ENCODE data around the gene SDCCAG8.
A peak's percentile ranks its signal among the peaks of the same experiment; 100 is the strongest.

The SDCCAG8 gene

DNA sequence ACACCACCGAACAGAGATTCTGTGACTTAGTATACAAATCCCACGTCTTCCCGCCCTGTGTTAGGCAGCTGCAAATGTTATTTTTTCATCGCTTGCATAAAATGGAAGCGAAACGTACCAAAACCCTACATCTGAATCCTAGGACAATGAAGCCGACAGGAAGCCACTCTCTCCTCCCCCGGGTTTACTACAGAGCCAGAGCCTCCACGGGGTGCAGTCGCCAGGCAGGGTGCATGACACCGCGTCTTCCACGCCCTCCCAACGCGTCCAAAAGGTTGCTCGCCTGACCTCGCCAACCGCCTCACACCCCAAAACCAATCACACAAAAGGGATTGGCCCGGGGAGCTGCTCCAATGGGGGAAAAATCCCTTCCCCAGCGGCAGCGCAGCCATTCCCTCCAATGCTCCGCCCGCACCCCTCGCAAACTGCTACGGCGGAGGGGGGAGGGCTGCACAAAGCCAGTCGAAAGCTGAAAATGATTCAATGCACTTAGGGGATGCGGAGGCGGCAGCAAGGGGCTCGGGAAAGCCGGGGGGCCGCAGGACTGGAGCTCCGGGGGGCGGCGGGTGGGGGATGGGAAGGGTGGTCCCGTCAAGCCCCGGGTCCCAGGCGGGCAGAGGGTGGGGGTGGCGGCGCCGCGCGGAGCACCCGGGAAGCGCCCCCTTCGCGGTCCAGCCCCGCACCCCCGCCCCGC is 1.5 kb upstream of the SDCCAG8 start:
- peak overlapping the region; percentile 96 for H3K27ac ChIP-seq (ENCODE audit: low read depth, low read length)
- peak overlapping the region; percentile 89 for H3K9ac ChIP-seq (ENCODE audit: low read depth, low read length)
- H3K27me3 ChIP-seq (ENCODE audit: control insufficient read depth, insufficient read depth, low read length) = no peaks in the 10 kb centered on the region
- peak overlapping the region; percentile 73 for H3K4me3 ChIP-seq (ENCODE audit: low read depth, low read length)
- H3K36me3 ChIP-seq (ENCODE audit: control insufficient read depth, insufficient read depth, low read length) = no peaks in the 10 kb centered on the region
- no peaks in the 10 kb centered on the region for H3K9me3 ChIP-seq (ENCODE audit: control insufficient read depth, insufficient read depth, low read length)
- H3K4me1 ChIP-seq (ENCODE audit: control insufficient read depth, insufficient read depth, low read length) = peaks cover 43% of the 10 kb centered on the region

DNA sequence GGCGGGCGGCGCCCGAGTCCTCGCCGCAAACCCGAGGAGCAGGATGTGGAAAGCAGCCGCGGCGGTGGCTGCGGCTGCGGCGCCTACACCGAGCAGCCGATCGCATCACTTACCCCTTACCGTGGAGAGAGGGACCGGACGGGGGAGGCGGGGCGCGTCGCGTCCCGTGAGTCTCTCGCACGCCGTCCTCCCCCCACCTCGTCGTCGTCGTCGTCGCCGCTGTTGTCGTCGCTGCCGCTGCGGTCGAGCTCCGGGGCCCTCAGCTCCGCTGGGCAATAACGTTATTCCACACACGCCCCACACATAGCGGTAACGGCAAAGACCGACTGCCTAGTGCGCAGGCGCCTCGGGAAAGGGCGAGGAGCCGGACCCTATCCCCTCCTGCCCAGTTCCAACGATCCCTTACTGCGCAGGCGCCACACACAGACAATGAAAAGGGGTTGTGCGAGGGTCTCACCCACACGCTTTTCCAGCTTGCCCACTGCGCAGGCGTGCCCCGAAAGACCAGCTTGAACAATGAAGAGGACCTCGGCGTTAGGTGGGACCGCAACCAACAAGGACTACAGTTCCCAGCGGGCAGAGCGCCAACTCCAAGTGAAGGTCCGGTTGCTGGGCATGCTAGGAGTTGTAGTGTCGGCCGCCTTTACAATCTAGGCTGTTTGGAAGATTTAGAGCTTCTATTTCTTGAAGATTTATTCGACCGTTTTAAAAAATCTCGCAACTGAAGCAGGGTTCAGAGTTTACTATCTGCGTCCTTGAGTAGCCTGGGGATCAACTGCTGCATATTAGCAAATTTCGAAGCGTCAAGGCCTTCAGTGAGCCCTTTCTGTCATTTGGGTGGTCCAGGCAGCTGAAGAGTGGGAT is 682 bp upstream of the SDCCAG8 start, which contains the start of gene CEP170:
Gene CEP170 (minus strand): TSS at position 355 of the 864 bp plus-strand sequence. CDS start 30,001 bp downstream, outside the sequence.
- H3K9ac ChIP-seq (ENCODE audit: low read depth, low read length) = peak within 1 kb of the TSS; percentile 89
- H3K4me3 ChIP-seq (ENCODE audit: low read depth, low read length) = peak within 1 kb of the TSS; percentile 73
- peaks cover 39% of the 10 kb centered on the region for H3K4me1 ChIP-seq (ENCODE audit: control insufficient read depth, insufficient read depth, low read length)
- no peaks in the 10 kb centered on the region for H3K9me3 ChIP-seq (ENCODE audit: control insufficient read depth, insufficient read depth, low read length)
- no peaks in the 10 kb centered on the region for H3K36me3 ChIP-seq (ENCODE audit: control insufficient read depth, insufficient read depth, low read length)
- H3K27me3 ChIP-seq (ENCODE audit: control insufficient read depth, insufficient read depth, low read length) = no peaks in the 10 kb centered on the region
- peak within 1 kb of the TSS; percentile 96 for H3K27ac ChIP-seq (ENCODE audit: low read depth, low read length)

DNA sequence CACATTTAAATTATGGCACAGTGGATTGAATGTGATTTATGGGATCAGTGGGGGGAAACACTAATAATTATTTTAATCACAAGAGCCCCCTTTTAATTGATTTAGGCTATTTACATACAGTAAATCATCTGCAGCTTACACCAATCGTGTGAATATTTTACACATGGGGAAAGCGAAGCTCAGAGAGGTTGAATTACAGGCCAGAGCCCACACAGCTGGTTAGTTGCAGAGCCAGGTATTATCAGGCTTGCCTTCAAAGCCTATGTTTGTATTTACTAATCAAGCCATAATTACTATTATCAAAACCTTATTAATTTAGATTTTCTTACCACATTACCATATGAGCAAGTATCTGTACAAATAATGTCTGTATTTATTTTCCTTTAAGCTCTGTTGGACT is 749 bp downstream of the SDCCAG8 start:
- no peaks in the 10 kb centered on the region for H3K36me3 ChIP-seq (ENCODE audit: control insufficient read depth, insufficient read depth, low read length)
- H3K27me3 ChIP-seq (ENCODE audit: control insufficient read depth, insufficient read depth, low read length) = no peaks in the 10 kb centered on the region
- H3K4me1 ChIP-seq (ENCODE audit: control insufficient read depth, insufficient read depth, low read length) = peaks cover 25% of the 10 kb centered on the region
- no peak overlapping the region for H3K9ac ChIP-seq (ENCODE audit: low read depth, low read length)
- H3K27ac ChIP-seq (ENCODE audit: low read depth, low read length) = no peak overlapping the region
- peak overlapping the region; percentile 73 for H3K4me3 ChIP-seq (ENCODE audit: low read depth, low read length)
- no peaks in the 10 kb centered on the region for H3K9me3 ChIP-seq (ENCODE audit: control insufficient read depth, insufficient read depth, low read length)

DNA sequence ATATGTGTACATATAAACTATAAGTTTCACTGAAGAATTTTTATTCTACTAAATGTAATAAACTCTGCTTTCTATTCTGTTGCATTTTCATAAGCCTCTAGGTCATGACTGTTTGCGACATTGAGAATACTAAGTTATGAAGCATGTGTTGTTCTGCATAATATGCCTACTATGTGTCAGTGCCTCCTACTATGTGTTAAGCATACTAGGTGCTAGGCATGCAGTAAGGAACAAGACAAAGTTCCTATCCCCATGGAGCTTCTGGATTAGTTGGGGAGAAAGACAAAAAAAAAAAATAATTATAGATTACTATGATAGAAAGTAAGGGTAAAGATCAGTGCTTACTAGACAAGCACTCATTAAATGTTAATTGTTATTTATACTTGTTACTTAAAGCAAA is 1.3 kb downstream of the SDCCAG8 start:
- Histone ChIP-seq H3K36me3 (ENCODE audit: control insufficient read depth, insufficient read depth, low read length) (no peaks in the 10 kb centered on the region), H3K27me3 (ENCODE audit: control insufficient read depth, insufficient read depth, low read length) (no peaks in the 10 kb centered on the region), H3K4me3 (ENCODE audit: low read depth, low read length) (0 out of 2 replicates have a peak overlapping the region, but pooled peaks have one; percentile 73), H3K9me3 (ENCODE audit: control insufficient read depth, insufficient read depth, low read length) (no peaks in the 10 kb centered on the region), H3K9ac (ENCODE audit: low read depth, low read length) (no peak overlapping the region), H3K4me1 (ENCODE audit: control insufficient read depth, insufficient read depth, low read length) (peaks cover 19% of the 10 kb centered on the region), H3K27ac (ENCODE audit: low read depth, low read length) (no peak overlapping the region)

DNA sequence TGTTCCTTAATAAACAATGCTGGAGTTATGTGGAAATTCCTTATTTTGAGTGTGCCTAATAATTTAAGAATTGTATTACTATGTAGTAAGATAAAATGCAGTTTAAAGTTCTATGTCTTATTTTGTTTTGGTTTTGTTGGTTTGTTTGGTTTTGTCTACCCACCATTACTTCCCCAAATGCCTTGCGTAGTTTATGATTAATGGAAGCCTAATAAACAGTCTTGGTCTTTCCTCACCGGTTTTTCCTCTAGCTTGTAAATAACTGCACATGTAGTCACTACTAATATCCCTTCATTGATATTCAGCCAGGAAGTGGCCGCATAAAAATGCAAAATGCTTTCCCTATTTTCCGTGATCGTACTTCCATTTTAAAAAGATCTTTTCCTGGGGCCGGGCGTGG is 2.9 kb downstream of the SDCCAG8 start:
- Histone ChIP-seq H3K27me3 (ENCODE audit: control insufficient read depth, insufficient read depth, low read length) (no peaks in the 10 kb centered on the region), H3K36me3 (ENCODE audit: control insufficient read depth, insufficient read depth, low read length) (no peaks in the 10 kb centered on the region), H3K9me3 (ENCODE audit: control insufficient read depth, insufficient read depth, low read length) (no peaks in the 10 kb centered on the region), H3K4me3 (ENCODE audit: low read depth, low read length) (no peak overlapping the region), H3K4me1 (ENCODE audit: control insufficient read depth, insufficient read depth, low read length) (peaks cover 5% of the 10 kb centered on the region), H3K9ac (ENCODE audit: low read depth, low read length) (no peak overlapping the region), H3K27ac (ENCODE audit: low read depth, low read length) (no peak overlapping the region)

DNA sequence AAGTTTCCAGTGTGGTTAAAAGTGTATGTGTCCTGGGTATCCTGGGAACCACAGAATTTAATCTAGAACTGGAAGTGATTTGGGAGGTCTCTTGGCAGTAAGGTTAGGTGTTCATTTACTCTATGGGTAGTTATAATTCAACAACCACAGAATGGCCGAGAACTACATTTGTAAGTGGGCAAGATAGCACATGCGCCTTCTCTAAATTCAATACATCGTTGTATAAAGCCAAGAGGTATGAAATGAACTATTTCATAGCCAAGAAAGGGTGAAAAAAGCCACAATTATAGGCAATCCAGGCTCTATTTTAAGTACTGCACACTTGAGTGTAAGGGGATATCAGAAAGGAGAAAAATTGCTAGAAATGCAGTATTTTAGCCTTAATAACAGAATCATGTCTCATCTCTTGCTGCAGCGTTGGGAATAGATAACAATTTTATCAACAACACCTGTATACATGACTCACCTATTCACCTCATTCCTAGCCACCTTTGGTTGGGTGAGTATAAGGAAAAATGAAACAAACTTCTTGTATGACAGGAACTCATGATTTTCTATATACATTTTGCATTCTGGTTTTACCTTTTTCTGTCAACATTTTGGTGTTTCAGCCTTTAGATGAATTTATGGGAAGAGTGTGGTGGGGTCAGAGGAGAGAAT is 4.5 kb downstream of the SDCCAG8 start:
- H3K27ac ChIP-seq (ENCODE audit: low read depth, low read length) = no peak overlapping the region
- H3K36me3 ChIP-seq (ENCODE audit: control insufficient read depth, insufficient read depth, low read length) = no peaks in the 10 kb centered on the region
- H3K27me3 ChIP-seq (ENCODE audit: control insufficient read depth, insufficient read depth, low read length) = no peaks in the 10 kb centered on the region

DNA sequence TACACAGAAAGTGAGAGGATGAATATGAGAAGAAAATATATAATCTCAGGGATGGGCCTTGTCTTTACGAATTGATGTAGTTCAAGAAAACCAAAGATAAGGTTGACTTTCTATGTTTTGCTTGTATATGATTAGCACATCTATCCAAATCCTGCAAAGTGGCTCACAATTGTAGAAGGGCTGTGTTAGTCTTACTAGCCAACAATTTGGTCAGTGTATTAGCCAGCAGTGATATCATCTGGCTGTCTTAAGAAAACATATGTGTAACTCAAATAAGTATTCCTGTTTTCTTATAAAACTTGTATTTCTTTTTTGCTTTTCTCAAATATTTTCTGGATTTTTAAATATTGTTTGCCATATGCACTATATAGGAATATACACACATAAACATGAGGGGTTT is 5.5 kb downstream of the SDCCAG8 start:
- H3K4me1 ChIP-seq (ENCODE audit: control insufficient read depth, insufficient read depth, low read length) = peaks cover 3% of the 10 kb centered on the region
- H3K27ac ChIP-seq (ENCODE audit: low read depth, low read length) = no peak overlapping the region
- H3K36me3 ChIP-seq (ENCODE audit: control insufficient read depth, insufficient read depth, low read length) = no peaks in the 10 kb centered on the region
- H3K9ac ChIP-seq (ENCODE audit: low read depth, low read length) = no peak overlapping the region
- H3K4me3 ChIP-seq (ENCODE audit: low read depth, low read length) = no peak overlapping the region
- no peaks in the 10 kb centered on the region for H3K9me3 ChIP-seq (ENCODE audit: control insufficient read depth, insufficient read depth, low read length)
- no peaks in the 10 kb centered on the region for H3K27me3 ChIP-seq (ENCODE audit: control insufficient read depth, insufficient read depth, low read length)

More for the DNA sequence above, 4.5 kb downstream of the SDCCAG8 start:
- peaks cover 5% of the 10 kb centered on the region for H3K4me1 ChIP-seq (ENCODE audit: control insufficient read depth, insufficient read depth, low read length)
- H3K9ac ChIP-seq (ENCODE audit: low read depth, low read length) = no peak overlapping the region
- no peaks in the 10 kb centered on the region for H3K9me3 ChIP-seq (ENCODE audit: control insufficient read depth, insufficient read depth, low read length)
- H3K4me3 ChIP-seq (ENCODE audit: low read depth, low read length) = no peak overlapping the region

DNA sequence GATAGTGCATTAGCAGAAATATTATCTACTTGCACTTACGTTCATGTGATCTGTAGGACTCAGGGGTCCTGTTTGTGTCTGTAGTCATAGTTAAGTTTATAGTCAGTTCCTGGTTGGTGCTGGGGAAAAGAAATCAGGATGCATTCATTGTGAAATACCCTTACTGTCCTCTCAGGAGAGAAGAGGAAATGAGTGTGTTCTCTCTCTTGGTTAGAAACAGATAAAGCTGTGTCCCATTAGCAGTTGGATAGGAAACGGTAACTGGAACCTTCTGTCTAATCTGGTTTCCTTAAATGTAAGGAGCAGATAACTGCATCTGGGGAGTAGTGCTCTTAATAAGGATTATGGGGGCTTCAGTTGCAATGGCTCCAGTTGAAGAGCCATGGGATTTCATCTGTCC is 8.9 kb downstream of the SDCCAG8 start:
- Histone ChIP-seq H3K27ac (ENCODE audit: low read depth, low read length) (no peak overlapping the region), H3K9ac (ENCODE audit: low read depth, low read length) (no peak overlapping the region), H3K36me3 (ENCODE audit: control insufficient read depth, insufficient read depth, low read length) (no peaks in the 10 kb centered on the region), H3K4me1 (ENCODE audit: control insufficient read depth, insufficient read depth, low read length) (peaks cover 7% of the 10 kb centered on the region; the same call in 1 of the 2 replicates), H3K27me3 (ENCODE audit: control insufficient read depth, insufficient read depth, low read length) (no peaks in the 10 kb centered on the region), H3K4me3 (ENCODE audit: low read depth, low read length) (no peak overlapping the region), H3K9me3 (ENCODE audit: control insufficient read depth, insufficient read depth, low read length) (no peaks in the 10 kb centered on the region)

DNA sequence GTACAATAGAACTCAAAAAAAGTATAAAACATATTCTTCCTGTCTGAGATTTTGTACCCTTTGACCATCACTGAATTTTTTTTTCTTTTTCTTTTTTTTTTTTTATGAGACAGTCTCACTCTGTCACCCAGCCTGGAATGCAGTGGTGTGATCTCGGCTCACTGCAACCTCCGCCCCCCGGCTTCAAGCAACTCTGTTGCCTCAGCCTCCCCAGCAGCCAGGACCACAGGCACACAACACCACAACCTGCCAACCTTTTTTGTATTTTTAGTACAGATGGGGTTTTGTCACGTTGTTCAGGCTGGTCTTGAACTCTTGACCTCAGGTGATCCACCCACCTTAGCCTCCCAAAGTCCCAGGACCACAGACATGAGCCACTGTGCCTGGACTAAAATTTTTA is 10.4 kb downstream of the SDCCAG8 start:
- H3K27ac ChIP-seq (ENCODE audit: low read depth, low read length) = no peak overlapping the region

DNA sequence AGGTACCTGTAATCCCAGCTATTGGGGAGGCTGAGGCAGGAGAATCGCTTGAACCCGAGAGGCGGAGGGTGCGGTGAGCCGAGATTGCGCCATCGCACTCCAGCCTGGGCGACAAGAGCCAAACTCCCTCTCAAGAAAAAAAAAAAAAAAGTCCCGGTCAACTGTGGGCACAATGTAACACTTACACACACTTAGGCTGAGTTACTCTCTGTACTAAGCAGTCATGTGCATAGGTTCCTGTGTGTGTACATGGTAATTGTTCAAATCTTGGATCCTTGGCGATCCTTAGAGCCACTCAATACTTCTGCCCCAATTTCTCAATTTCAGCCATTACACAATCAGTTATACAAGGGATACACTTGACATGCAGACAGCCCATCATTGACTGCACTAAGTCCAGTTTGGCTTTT is 11.6 kb downstream of the SDCCAG8 start:
- no peaks in the 10 kb centered on the region for H3K27me3 ChIP-seq (ENCODE audit: control insufficient read depth, insufficient read depth, low read length)
- H3K4me3 ChIP-seq (ENCODE audit: low read depth, low read length) = no peak overlapping the region
- H3K9me3 ChIP-seq (ENCODE audit: control insufficient read depth, insufficient read depth, low read length) = no peaks in the 10 kb centered on the region
- 0 out of 2 replicates have a peak, but pooled peaks cover 2% of the 10 kb centered on the region for H3K36me3 ChIP-seq (ENCODE audit: control insufficient read depth, insufficient read depth, low read length)
- H3K9ac ChIP-seq (ENCODE audit: low read depth, low read length) = no peak overlapping the region
- no peak overlapping the region for H3K27ac ChIP-seq (ENCODE audit: low read depth, low read length)
- H3K4me1 ChIP-seq (ENCODE audit: control insufficient read depth, insufficient read depth, low read length) = peaks cover 10% of the 10 kb centered on the region; the same call in 1 of the 2 replicates

More for the DNA sequence above, 10.4 kb downstream of the SDCCAG8 start:
- Histone ChIP-seq H3K36me3 (ENCODE audit: control insufficient read depth, insufficient read depth, low read length) (0 out of 2 replicates have a peak, but pooled peaks cover 2% of the 10 kb centered on the region), H3K27me3 (ENCODE audit: control insufficient read depth, insufficient read depth, low read length) (no peaks in the 10 kb centered on the region), H3K4me1 (ENCODE audit: control insufficient read depth, insufficient read depth, low read length) (peaks cover 10% of the 10 kb centered on the region; the same call in 1 of the 2 replicates), H3K4me3 (ENCODE audit: low read depth, low read length) (no peak overlapping the region), H3K9ac (ENCODE audit: low read depth, low read length) (no peak overlapping the region), H3K9me3 (ENCODE audit: control insufficient read depth, insufficient read depth, low read length) (no peaks in the 10 kb centered on the region)

All from HUES48 (cell line).